Fibroblast of pulmonary artery (primary cell): ENCODE measurements around the gene PLEKHH2.

Source experiments
- DNase-seq: peaks from one replicate; pipeline ENCODE4 v3.0.0-alpha.2; 2010; ENCODE audit warnings: low read depth
- H3K4me3 ChIP-seq: replicated peaks from 2 replicates; pipeline ENCODE4 v1.5.1; 2011; ENCODE audit warnings: low read depth, mild to moderate bottlenecking, control low read depth, low read length, moderate library complexity
- TF ChIP-seq, protein P1 (sequence below): IDR thresholded peaks from 2 replicates; pipeline ENCODE4 v1.5.1; 2011; ENCODE audit warnings: mild to moderate bottlenecking, control low read depth, low read length, inconsistent platforms; ENCODE audit errors: missing control alignments

The PLEKHH2 gene

DNA sequence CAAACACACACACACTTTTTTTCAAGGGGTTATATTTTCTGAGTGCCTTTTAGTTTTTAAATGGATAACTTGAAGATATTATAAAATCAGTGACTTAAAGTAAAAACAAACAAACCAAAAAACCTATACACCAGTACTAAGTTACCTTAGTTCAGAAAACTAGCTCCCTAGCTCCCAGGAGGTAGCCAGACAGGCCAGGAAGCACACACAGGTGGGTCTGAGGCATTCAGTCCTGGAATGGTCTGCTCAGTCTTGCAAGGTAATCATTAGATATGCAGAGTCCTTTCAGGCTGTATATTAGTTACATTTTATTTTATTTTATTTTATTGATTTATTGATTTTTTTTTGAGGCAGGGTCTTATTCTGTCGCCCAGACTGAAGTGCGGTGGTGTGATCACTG lies 126.0 kb downstream of the PLEKHH2 start:
- DNase-seq, result no peak
- H3K4me3 ChIP-seq, result no peak overlapping the region
- TF ChIP-seq, protein P1, sequence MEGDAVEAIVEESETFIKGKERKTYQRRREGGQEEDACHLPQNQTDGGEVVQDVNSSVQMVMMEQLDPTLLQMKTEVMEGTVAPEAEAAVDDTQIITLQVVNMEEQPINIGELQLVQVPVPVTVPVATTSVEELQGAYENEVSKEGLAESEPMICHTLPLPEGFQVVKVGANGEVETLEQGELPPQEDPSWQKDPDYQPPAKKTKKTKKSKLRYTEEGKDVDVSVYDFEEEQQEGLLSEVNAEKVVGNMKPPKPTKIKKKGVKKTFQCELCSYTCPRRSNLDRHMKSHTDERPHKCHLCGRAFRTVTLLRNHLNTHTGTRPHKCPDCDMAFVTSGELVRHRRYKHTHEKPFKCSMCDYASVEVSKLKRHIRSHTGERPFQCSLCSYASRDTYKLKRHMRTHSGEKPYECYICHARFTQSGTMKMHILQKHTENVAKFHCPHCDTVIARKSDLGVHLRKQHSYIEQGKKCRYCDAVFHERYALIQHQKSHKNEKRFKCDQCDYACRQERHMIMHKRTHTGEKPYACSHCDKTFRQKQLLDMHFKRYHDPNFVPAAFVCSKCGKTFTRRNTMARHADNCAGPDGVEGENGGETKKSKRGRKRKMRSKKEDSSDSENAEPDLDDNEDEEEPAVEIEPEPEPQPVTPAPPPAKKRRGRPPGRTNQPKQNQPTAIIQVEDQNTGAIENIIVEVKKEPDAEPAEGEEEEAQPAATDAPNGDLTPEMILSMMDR, result no peak

DNA sequence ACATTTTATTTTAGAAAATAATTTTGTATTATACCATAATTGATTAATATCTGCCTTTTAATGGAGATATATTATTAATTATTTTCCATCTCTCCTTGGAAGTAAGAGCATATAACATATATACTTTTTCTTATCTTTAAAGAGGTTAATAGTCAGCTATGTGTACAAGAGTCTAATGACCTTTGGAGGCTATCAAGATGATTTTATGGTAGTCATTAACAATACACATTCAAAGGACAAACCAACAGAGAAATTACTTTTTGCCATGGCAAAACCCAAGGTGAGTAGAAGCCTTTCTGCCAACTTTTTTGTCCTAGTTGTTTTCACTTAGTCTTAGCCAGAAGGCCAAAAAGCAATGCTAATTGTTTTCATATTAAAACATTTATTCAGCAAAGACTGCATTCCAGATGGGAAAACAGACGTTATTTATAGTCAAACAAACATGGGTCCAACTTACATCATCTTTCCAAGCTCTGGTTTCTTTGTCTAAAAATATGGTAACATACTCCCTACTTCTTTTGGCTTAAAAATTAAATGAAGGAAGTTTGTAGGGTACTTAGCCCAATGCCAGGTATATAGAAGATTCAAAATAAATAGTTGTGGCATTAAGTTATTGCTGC lies 127.1 kb downstream of the PLEKHH2 start:
- TF ChIP-seq, protein P1, result no peak
- DNase-seq, result no peak
- no peak overlapping the region for H3K4me3 ChIP-seq

DNA sequence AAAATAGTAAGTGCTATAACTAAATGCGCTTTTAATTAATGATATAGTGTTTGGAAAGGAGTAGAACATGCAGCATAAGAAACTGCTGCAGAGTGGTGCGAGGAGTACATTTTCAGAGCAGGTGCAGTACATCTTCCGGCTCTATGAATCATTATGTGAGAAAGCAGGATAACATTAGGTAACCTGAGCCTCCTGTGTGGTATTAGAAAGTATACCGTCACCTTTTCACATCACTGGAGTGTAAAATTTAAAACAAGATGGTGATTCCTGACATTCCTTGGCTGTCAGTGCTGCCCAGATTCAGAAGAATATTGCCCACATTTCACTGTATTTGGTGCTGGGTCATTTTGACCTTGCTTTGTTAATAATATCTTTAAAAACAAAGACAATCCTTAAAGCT lies 128.9 kb downstream of the PLEKHH2 start:
- H3K4me3 ChIP-seq, result no peak overlapping the region
- TF ChIP-seq, protein P1, result no peak
- DNase-seq, result no peak

DNA sequence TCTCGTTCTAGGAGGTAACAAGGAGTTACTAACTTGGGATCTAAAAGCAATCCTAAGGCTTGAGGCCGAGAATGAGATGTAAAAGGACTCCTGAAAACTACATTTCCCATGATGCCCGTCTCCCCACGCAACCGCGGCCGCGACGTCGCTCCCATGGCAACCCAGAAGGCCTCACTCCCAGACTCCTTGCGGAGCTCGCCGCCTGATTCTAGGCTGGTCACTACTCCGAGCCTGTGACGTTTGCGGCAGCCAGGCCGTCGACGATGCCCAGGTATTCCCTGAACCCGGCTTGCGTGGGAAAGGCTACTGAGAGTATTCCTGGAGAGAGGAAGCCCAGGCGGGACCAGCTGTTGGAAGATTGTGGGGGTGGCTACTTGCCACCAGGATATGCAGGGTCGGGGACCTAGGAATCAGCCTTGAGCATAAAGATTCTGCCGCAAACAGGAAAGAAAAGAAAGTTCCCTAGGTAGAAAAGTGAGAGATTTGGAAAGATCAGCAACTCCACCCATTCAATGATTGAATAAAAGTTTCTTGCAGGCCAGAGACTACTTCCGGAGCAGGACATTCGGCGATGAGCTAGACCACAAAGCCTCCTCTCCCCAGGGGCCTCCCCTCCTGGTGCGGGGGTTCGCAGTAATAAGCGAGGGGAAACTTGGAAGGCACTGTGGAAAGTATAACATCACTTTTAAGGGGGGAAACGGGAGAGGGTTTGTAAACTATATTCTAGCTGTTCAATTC lies 137.0 kb downstream of the PLEKHH2 start, which contains the start of gene DYNC2LI1:
TSS of gene DYNC2LI1 (plus strand) at position 164 of the 738 bp plus-strand sequence. CDS start at position 264, 100 bp downstream.
- TF ChIP-seq, protein P1, result no peak
- peak; percentile 92 for DNase-seq
- peak within 1 kb of the TSS; percentile 94 for H3K4me3 ChIP-seq

DNA sequence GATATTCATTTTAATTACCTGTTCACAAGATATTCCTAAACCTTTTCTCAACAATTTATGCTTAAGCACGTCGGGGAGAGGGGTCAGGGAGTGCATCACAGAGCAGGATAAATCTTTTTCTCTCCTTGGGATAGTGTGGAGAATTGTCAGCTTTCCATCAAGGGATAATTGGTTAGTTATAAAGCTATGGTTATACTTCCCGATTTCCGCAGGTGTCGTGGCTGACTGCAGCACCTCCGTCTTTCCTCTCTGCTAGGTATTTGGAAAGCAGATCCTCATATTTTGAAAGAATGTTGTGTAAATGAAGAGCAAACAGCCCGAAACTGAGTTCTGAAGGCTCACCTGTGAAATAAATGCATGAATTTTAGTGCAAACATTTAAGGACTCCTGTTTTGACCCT lies 137.6 kb downstream of the PLEKHH2 start:
- H3K4me3 ChIP-seq, result peak overlapping the region; percentile 94
- no peak for DNase-seq
- TF ChIP-seq, protein P1, result no peak

DNA sequence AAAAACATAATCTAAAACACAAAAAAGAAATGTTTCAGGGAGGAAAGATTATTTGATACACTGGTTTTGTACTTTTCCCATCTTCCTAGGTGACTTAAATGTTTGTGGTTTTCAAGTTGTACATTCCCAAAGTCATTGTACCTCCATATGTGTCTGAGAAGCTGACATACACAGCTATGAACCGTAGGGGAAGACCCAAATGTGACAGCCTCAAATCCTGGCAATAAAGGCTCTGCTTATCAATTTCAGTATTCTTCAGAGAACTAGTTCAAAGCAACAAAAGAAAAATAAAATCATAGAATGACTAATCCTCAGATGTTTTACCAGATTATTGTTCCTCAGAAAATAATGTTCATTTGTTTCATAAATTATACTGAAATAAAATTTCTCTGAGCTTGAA lies 139.3 kb downstream of the PLEKHH2 start:
- H3K4me3 ChIP-seq, result no peak overlapping the region
- DNase-seq, result no peak
- TF ChIP-seq, protein P1, result no peak
